Spleen (tissue), 11 donors: Measurements from ENCODE around the gene ARHGEF1. TPM values are rescaled to one million over a fixed set of nuclear protein-coding genes. Genes with fewer than 3 reads are reported as not detected.
A peak's percentile ranks its signal among the peaks of the same experiment; 100 is the strongest.

Experiments
- DNase-seq: peaks from one replicate; pipeline ENCODE4 v3.0.0-alpha.2; 2020
- H3K27ac ChIP-seq, 8 donors: fragments of 200-600 bp; sonication (generic) in 7 of 8; 1 replicate in 4 of 8; 2 replicates in 4 of 8; pipeline versions ENCODE4 v1.5.0 to v1.8.0; 2016 to 2021; ENCODE audit warnings: inconsistent platforms in 4 of 8, mild to moderate bottlenecking in 4 of 8, moderate library complexity in 1 of 8
- H3K27me3 ChIP-seq, 7 donors: fragments of 200-600 bp; sonication (generic) in 6 of 7; replicated peaks in 1 of 7; 1 replicate in 4 of 7; 2 replicates in 3 of 7; pipeline versions ENCODE4 v1.5.0 to v1.8.0; 2016 to 2021; ENCODE audit warnings: inconsistent platforms in 3 of 7, mild to moderate bottlenecking in 1 of 7
- H3K36me3 ChIP-seq, 6 donors: fragments of 200-600 bp; sonication (generic) in 5 of 6; 1 replicate in 4 of 6; 2 replicates in 2 of 6; pipeline versions ENCODE4 v1.5.0 to v1.8.0; 2016 to 2021; ENCODE audit warnings: inconsistent platforms in 2 of 6
- H3K4me1 ChIP-seq, 6 donors: fragments of 200-600 bp; sonication (generic) in 5 of 6; 1 replicate in 3 of 6; 2 replicates in 3 of 6; pipeline versions ENCODE4 v1.5.0 to v1.8.0; 2016 to 2021; ENCODE audit warnings: inconsistent platforms in 3 of 6
- H3K4me3 ChIP-seq, 8 donors: fragments of 200-600 bp; sonication (generic) in 7 of 8; 1 replicate in 4 of 8; 2 replicates in 4 of 8; pipeline versions ENCODE4 v1.5.0 to v1.8.0; 2016 to 2021; ENCODE audit warnings: inconsistent platforms in 4 of 8, mild to moderate bottlenecking in 4 of 8, moderate library complexity in 2 of 8
- H3K9me3 ChIP-seq, 8 donors: fragments of 200-600 bp; sonication (generic) in 7 of 8; 1 replicate in 4 of 8; 2 replicates in 4 of 8; pipeline versions ENCODE4 v1.5.0 to v1.8.0; 2016 to 2021; ENCODE audit warnings: inconsistent platforms in 4 of 8
- CTCF ChIP-seq, 11 experiments: fragments of 200-600 bp in 7 of 11; fragments of 450-650 bp in 4 of 11; sonication (generic) in 4 of 11; IDR thresholded peaks in 8 of 11; conservative IDR thresholded peaks in 3 of 11; 1 replicate in 7 of 11; 2 replicates in 4 of 11; pipeline versions ENCODE4 v1.4.0 to v1.8.0; 2016 to 2021; ENCODE audit warnings: antibody characterized with exemption in 11 of 11, inconsistent platforms in 4 of 11, mild to moderate bottlenecking in 1 of 11
- POLR2A ChIP-seq, 3 donors: fragments of 450-650 bp; IDR thresholded peaks; one replicate each; pipeline ENCODE4 v1.5.1; 2017; ENCODE audit warnings: antibody characterized with exemption in 3 of 3, mild to moderate bottlenecking in 1 of 3
- POLR2AphosphoS5 ChIP-seq, 3 donors: sonication (generic); formaldehyde crosslinking; IDR thresholded peaks; one replicate each; pipeline ENCODE4 v1.5.1; 2017; ENCODE audit warnings: antibody characterized with exemption in 3 of 3
- WGBS, 5 donors: extraction: QIAGEN DNeasy Blood & Tissue Kit in 3 of 5; methylation state at CpG; one replicate each; pipeline versions ENCODE4 v1.1.5 to v1.1.7; 2013 to 2018; 5-methylcytosine and 5-hydroxymethylcytosine counted together
- intact Hi-C: fragments of 100-400 bp; cut with DNase I; formaldehyde crosslinking; loops from one replicate; pipeline ENCODE4 v1.15.0; 2023; ENCODE audit warnings: low total_unique reads
- microRNA-seq, 3 donors: library from miRNA; unstranded; fragments of <30 nt; microRNA quantifications; one replicate each; pipeline versions ENCODE4 to v1.1.0, GENCODE V29; 2019 to 2020
- polyA plus RNA-seq, 3 donors: library from polyadenylated mRNA; stranded (reverse); fragments of 200-250 nt; gene quantifications; one replicate each; pipeline ENCODE4 v1.2.1, GENCODE V29; 2013
- small RNA-seq, 4 donors: library from RNA; depleted of rRNA; stranded (forward); fragments of <200 nt; gene quantifications; one replicate each; pipeline ENCODE3, GENCODE V24; 2016
- total RNA-seq, 7 donors: library from RNA; depleted of rRNA in 3 of 7; stranded (reverse); fragments of >200 nt in 3 of 7; fragmentation: NEBNext Ultra II Directional in 4 of 7; extraction: Animal tissue kit (Norgen Biotek cat#: 25700) in 4 of 7; gene quantifications; one replicate each; pipeline versions ENCODE4 v1.1.0 to v1.2.1, GENCODE V29; 2016 to 2021
- donor health status: healthy with polysubstance abuse.
- donor health status: DM: no; HTN: no; CAD: no; lungs with moderate emphysema.
- donor health status: DM: no; HTN: no; CAD: no.
- donor health status: Bipolar disorder and iron deficiency.
- donor health status: healthy.
- donor health status: DM: no; HTN: no; CAD: no.
- donor health status: DM: yes; HTN: yes; CAD: no.

The ARHGEF1 gene
- total and polyA plus RNA-seq, 10 donors: 238 to 543 (median 383) TPM

GRCh38 chr19:41951686-41952172, 68.7 kb downstream of the ARHGEF1 start:
- Histone ChIP-seq H3K36me3 (peaks cover 0 to 27% (median 8%) of the 10 kb centered on the region in 6 donors), H3K9me3 (no peaks in the 10 kb centered on the region), H3K4me3 (no peak overlapping the region), H3K27me3 (no peaks in the 10 kb centered on the region), H3K4me1 (peaks cover 5 to 21% (median 10%) of the 10 kb centered on the region in 6 donors), H3K27ac (no peak overlapping the region)
- TF ChIP-seq POLR2A (IDR thresholded peaks at IDR 0.05): no peak
- peak; percentile 95 to 99 (median 98) for TF ChIP-seq CTCF (IDR thresholded peaks at IDR 0.05 in 8 of 11, conservative IDR thresholded peaks at IDR 0.05 in 3 of 11)
- peak; percentile 54 to 72 (median 65) for TF ChIP-seq POLR2AphosphoS5 (IDR thresholded peaks at IDR 0.05)
- DNase-seq: peak; percentile 94
- intact Hi-C loops: no loop called here
- WGBS, 5 donors: 4 to 7% (median 6%) methylated on average over 9 to 12 of the region's 12 CpGs

DNA sequence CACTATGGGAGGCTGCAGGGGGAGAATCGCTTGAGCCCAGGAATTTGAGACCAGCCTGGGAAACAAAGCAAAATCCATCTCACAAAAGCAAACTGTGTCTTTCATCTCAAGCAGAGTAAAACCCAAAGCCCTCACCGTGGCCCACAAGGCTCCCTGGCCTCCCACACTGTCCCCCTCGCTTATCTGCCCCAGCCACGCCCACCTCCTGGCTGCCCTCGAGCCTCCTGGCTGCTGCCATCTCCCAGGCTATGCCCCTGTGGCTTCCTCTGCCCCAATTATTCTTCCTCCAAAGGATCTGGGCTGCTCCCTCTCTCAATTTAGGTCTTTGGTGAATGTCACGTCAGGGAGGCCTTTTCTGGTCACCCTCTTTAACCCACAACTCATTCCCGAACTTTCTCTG, 72.5 kb downstream of the ARHGEF1 start:
- 74 to 81% (median 80%) methylated on average over 7 of the region's 7 CpGs for WGBS, 5 donors
- Histone ChIP-seq H3K4me1 (peaks cover 17 to 40% (median 24%) of the 10 kb centered on the region in 6 donors), H3K4me3 (no peak overlapping the region), H3K36me3 (peaks cover 0 to 35% (median 9%) of the 10 kb centered on the region in 6 donors), H3K27me3 (no peaks in the 10 kb centered on the region), H3K9me3 (no peaks in the 10 kb centered on the region), H3K27ac (no peak overlapping the region)
- no peak for DNase-seq
- intact Hi-C loops: no loop called here
- TF ChIP-seq POLR2AphosphoS5 (IDR thresholded peaks at IDR 0.05): peak in 2 of 3 donors; percentile 4 to 49
- TF ChIP-seq CTCF (IDR thresholded peaks at IDR 0.05 in 8 of 11, conservative IDR thresholded peaks at IDR 0.05 in 3 of 11): no peak
- no peak for TF ChIP-seq POLR2A (IDR thresholded peaks at IDR 0.05)

- peak overlapping the region in 1 of 8 donors; percentile 97 for H3K27ac ChIP-seq
- no peaks in the 10 kb centered on the region for H3K9me3 ChIP-seq
- no peaks in the 10 kb centered on the region for H3K27me3 ChIP-seq
- peak; percentile 78 for DNase-seq
- WGBS, 5 donors: 89 to 97% (median 95%) methylated on average over 11 to 13 of the region's 13 CpGs
- TF ChIP-seq POLR2A (IDR thresholded peaks at IDR 0.05) (no peak), POLR2AphosphoS5 (IDR thresholded peaks at IDR 0.05) (no peak), CTCF (IDR thresholded peaks at IDR 0.05 in 8 of 11, conservative IDR thresholded peaks at IDR 0.05 in 3 of 11) (no peak)
- intact Hi-C loops: no loop called here
- no peak overlapping the region for H3K4me3 ChIP-seq
- H3K36me3 ChIP-seq: peaks cover 0 to 35% (median 9%) of the 10 kb centered on the region in 6 donors
- peaks cover 13 to 31% (median 20%) of the 10 kb centered on the region in 6 donors for H3K4me1 ChIP-seq
Measured at GRCh38 chr19:41956621-41957020, 73.6 kb downstream of the ARHGEF1 start.

Small RNA genes within 50 kb of the gene (microRNA-seq; reads per million reads assigned to microRNA genes)
- 0 to 0.57 (median 0) reads per million in 3 donors for gene MIR6797

Small RNA genes within 50 kb of the gene (small RNA-seq; reads per million reads assigned to genes)
- gene MIR6797: 0 to 0.23 (median 0.03) reads per million in 4 donors

Other genes with a start within 250 kb of the ARHGEF1 start
- not detected for gene CEACAM7, start 194.9 kb upstream of the ARHGEF1 start, total RNA-seq
- under 1 TPM in 1 of 3 donors, not detected in 2; 0.13 TPM for gene CEACAM7, start 194.9 kb upstream of the ARHGEF1 start, polyA plus RNA-seq
- gene CEACAM5, start 174.6 kb upstream of the ARHGEF1 start, total RNA-seq: under 1 TPM in 1 of 7 donors, not detected in 6; 0.60 TPM
- under 1 TPM in 1 of 3 donors, not detected in 2; 0.61 TPM for gene CEACAM5, start 174.6 kb upstream of the ARHGEF1 start, polyA plus RNA-seq
- gene CEACAM6, start 127.7 kb upstream of the ARHGEF1 start, total RNA-seq: 10 to 100 TPM in 1 of 7 donors, 1 to 10 TPM in 5, under 1 TPM in 1; 0.88 to 14.8 (median 2.4) TPM
- gene CEACAM6, start 127.7 kb upstream of the ARHGEF1 start, polyA plus RNA-seq: under 1 TPM; 0.27 to 0.48 (median 0.45) TPM
- 10 to 100 TPM in 5 of 7 donors, 1 to 10 TPM in 2; 3.8 to 31.9 (median 13.5) TPM for gene CEACAM3, start 86.6 kb upstream of the ARHGEF1 start, total RNA-seq
- 1 to 10 TPM in 2 of 3 donors, under 1 TPM in 1; 0.55 to 4.0 (median 1.6) TPM for gene CEACAM3, start 86.6 kb upstream of the ARHGEF1 start, polyA plus RNA-seq
- gene LYPD4, start 38.5 kb upstream of the ARHGEF1 start, total RNA-seq: not detected
- gene LYPD4, start 38.5 kb upstream of the ARHGEF1 start, polyA plus RNA-seq: under 1 TPM in 1 of 3 donors, not detected in 2; 0.04 TPM
- not detected for gene DMRTC2, start 38.1 kb upstream of the ARHGEF1 start, total RNA-seq
- gene DMRTC2, start 38.1 kb upstream of the ARHGEF1 start, polyA plus RNA-seq: not detected
- gene RPS19, start 22.9 kb upstream of the ARHGEF1 start, total RNA-seq: 1,000 to 10,000 TPM in 4 of 7 donors, 100 to 1,000 TPM in 3; 744 to 2,126 (median 1,870) TPM
- 1,000 to 10,000 TPM; 5,153 to 8,491 (median 7,946) TPM for gene RPS19, start 22.9 kb upstream of the ARHGEF1 start, polyA plus RNA-seq
- 100 to 1,000 TPM; 222 to 361 (median 269) TPM for gene CD79A, start 5.9 kb upstream of the ARHGEF1 start, total RNA-seq
- 1,000 to 10,000 TPM in 1 of 3 donors, 100 to 1,000 TPM in 2; 748 to 1,033 (median 986) TPM for gene CD79A, start 5.9 kb upstream of the ARHGEF1 start, polyA plus RNA-seq
- gene ERFL, start 45.3 kb downstream of the ARHGEF1 start, total RNA-seq: 1 to 10 TPM in 5 of 7 donors, under 1 TPM in 2; 0.46 to 3.0 (median 1.6) TPM
- 1 to 10 TPM; 2.2 to 2.4 (median 2.2) TPM for gene ERFL, start 45.3 kb downstream of the ARHGEF1 start, polyA plus RNA-seq
- gene RABAC1, start 76.1 kb downstream of the ARHGEF1 start, total RNA-seq: 100 to 1,000 TPM in 5 of 7 donors, 10 to 100 TPM in 2; 85.6 to 154 (median 123) TPM
- 100 to 1,000 TPM; 110 to 165 (median 145) TPM for gene RABAC1, start 76.1 kb downstream of the ARHGEF1 start, polyA plus RNA-seq
- gene ATP1A3, start 111.0 kb downstream of the ARHGEF1 start, total RNA-seq: 1 to 10 TPM in 5 of 7 donors, under 1 TPM in 2; 0.72 to 2.2 (median 1.9) TPM
- gene ATP1A3, start 111.0 kb downstream of the ARHGEF1 start, polyA plus RNA-seq: under 1 TPM; 0.39 to 0.83 (median 0.53) TPM
- gene GRIK5, start 187.0 kb downstream of the ARHGEF1 start, total RNA-seq: 1 to 10 TPM in 6 of 7 donors, under 1 TPM in 1; 0.98 to 4.7 (median 2.2) TPM
- 1 to 10 TPM in 2 of 3 donors, under 1 TPM in 1; 0.94 to 1.4 (median 1.4) TPM for gene GRIK5, start 187.0 kb downstream of the ARHGEF1 start, polyA plus RNA-seq
- gene ZNF574, start 193.0 kb downstream of the ARHGEF1 start, total RNA-seq: 10 to 100 TPM; 12.0 to 21.0 (median 17.4) TPM
- 10 to 100 TPM in 1 of 3 donors, 1 to 10 TPM in 2; 4.7 to 10.5 (median 4.9) TPM for gene ZNF574, start 193.0 kb downstream of the ARHGEF1 start, polyA plus RNA-seq
- 10 to 100 TPM; 22.7 to 67.4 (median 45.4) TPM for gene POU2F2, start 249.3 kb downstream of the ARHGEF1 start, total RNA-seq
- 10 to 100 TPM; 22.3 to 48.5 (median 33.3) TPM for gene POU2F2, start 249.3 kb downstream of the ARHGEF1 start, polyA plus RNA-seq